HG02970 (cell line): ENCODE measurements around the gene YIPF3.

Source experiments
- ATAC-seq: cut with Tn5 transposase; IDR thresholded peaks from one replicate; pipeline ENCODE4 v1.9.1; 2021; ENCODE audit warnings: mild to moderate bottlenecking, moderate library complexity, moderate number of reproducible peaks; ENCODE audit not compliant: unreplicated experiment, low FRiP score

Gene YIPF3

DNA sequence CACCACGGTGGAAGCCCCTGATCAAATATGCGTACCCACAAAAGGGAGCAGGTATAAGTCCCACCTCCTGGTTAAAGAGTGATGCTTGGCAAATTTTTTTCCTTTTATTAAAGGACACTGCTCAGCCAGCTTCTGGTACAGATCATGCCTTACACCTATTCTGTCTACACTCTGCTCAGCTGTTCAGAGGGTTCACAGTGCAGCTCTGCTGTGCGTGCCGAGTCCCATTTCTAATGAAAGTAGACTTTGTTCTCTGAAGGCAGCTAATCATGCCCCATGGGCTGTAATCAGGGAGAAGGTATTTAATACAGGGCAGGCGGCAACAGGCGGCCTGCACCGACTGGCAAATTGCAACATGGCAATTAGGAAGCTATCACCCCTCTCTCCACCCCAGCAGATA is 22.9 kb downstream of the YIPF3 start:
- no peak for ATAC-seq

DNA sequence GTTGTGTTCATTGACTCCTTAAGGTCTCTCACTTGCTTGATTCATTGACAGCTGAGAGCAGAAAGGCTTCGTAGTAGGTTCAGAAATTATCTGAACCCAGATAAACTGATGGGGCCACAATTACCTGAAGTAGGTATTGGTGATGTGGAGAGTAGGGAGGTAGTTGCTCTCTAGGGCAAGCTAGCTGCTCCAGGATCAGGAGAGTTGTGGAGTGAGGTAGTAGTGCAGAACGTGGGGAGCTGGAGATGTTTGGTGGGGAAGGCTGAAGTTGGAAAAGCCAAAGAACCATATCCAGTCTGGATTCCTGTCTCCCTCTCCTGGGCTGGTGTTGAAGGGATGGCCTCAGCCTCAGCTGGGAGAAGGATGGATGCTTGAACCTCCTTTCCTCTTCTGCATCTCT is 23.5 kb downstream of the YIPF3 start:
- no peak for ATAC-seq

DNA sequence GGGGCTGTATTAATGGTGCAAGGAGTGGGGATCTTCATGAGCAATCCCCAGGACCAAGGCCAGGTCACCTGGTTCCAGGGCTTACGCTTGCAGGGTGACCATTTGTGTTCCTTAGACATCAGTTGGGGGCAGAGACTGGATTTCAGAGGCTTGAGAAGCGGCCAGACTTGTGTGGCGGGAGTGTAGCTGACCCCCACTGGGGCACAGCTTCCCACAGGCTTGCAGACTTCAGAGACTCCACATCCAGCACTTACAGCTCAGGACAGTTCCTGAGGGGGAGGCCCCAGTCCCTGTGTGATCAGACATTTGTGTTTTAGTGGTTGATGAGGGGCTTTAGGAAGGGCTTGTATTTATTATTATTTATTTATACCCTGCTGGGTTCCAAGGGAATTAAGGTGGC is 24.1 kb downstream of the YIPF3 start:
- ATAC-seq = no peak

DNA sequence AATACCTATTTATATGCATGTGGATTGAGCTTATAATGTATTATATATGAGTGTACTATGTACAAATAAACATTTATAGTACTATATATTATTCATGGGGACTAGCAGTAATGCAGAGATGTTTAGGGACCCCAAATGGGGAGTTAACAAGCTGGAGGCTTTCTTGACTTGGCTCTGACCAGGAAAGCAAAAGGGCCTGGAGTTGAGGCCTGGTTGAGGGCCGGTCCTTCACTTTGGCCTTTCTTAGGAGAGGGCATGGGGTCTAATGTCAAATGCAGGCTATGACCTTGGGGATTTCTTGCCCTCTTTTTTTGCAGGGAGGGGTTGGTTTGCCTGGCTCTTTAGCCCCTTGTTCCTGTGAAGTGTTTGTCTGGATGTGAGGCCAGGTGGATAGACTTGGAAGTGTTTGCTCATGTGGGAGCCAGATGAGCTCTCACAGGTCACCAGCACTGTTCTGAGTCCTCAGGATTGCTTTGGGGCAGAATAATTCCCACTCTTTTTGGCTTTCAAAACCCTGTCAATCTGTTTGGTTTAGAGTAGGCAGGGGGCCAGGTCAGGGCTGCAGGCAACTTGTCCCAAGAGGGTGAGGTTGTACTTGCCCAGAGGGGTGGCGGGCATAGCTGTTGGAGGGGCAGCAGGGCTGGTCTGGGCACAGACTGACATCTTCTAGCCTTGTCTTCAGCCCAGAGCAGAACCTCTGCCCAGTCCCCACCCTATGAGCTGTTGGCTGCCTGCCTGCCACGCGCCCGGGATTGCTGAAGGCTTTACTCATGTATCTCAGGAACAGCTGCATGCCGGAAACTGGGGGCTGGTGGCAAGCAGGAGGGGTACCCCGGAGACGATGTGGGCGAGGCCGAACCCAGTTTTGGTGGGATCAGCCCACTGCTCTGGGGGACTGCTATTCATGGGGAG is 24.7 kb downstream of the YIPF3 start:
- ATAC-seq = no peak

DNA sequence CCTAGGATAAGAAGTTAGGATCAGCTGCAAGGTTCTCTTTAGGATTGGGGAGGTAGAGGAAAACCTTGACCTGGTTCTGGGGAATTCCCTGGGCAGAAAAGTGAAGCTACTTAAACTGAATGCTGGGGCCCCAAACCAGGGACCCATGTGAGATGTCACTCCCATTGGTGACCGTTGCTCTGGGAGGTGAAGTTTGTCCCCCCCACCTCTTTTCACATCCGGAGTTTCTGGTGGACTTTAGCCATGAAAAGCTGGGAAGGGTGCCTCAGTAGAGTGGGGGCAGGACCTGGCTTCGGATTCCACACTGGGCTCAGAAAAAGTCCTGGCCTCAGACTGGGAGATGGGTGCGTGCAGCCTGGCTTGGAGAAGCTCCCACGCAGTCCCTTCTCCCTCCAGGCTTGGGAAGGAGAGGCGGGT is 26.2 kb downstream of the YIPF3 start:
- ATAC-seq = no peak

DNA sequence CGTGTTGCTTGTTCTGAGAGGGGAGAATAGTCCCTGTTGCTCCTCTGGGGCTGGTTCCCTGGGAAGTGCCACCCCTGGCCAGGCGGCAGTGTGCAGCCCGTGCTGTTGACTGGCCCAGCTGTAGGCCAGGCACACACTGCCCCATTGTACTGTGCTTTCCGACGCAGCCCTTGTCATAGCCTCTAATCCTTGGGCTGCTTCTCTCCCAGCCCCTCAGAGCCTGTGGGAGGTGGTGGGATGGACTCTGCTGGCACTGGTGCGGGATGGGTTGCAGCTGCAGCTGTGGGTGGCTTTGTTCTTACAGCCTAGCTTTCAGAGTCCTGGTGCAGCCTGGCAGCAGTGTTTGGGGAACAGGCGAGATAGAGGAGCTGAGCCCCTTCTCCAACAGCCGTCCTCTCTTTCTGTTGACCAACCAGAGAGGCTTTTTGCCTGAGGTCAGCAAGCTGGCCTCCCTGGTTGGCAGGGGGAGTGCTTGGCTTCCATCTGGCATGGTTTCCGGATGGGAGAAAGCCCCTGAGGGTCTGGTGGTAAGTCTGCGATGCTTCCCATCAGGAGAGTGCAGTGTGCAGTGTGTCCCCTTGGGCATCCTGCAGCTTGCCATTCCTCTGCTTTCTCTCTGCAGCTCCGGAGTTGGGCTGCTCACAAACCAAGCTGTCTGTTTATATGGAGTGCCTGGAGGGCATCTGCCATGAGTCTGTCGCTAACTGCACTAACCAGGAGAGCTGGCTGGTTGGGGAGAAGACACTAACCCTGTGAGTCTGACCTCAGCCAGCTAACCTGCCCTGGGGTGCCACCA is 27.3 kb downstream of the YIPF3 start:
- no peak for ATAC-seq

DNA sequence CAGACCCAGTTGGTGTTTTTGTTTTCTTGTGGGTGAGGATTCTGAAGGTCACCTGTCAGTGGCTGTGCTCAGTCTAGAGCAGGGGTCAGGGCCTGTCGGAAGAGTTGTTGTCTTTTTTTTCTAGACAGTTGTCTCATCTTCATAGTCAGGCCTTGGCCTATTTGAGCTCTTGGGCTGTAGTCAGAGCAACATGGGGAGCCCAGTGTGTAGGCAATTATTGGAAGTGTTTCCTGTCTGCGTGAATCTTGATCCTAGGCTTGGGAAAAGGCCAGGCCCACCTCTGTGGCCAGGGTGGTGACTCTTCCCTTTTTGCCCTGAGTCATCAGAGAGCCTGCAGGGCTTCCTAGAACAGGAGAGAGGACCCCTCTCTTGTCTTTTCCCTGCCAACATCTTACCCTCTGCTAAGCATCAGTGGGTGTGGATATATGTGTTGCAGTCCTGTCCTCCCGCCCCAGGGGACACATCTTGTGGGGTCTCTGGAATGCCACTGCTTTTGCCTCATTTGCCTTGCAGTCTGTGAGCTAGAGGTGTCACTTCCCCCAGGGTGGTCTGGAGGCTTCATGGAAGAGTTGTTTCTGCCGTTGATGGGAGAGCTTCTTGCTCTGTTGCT is 28.0 kb downstream of the YIPF3 start:
- ATAC-seq = no peak

DNA sequence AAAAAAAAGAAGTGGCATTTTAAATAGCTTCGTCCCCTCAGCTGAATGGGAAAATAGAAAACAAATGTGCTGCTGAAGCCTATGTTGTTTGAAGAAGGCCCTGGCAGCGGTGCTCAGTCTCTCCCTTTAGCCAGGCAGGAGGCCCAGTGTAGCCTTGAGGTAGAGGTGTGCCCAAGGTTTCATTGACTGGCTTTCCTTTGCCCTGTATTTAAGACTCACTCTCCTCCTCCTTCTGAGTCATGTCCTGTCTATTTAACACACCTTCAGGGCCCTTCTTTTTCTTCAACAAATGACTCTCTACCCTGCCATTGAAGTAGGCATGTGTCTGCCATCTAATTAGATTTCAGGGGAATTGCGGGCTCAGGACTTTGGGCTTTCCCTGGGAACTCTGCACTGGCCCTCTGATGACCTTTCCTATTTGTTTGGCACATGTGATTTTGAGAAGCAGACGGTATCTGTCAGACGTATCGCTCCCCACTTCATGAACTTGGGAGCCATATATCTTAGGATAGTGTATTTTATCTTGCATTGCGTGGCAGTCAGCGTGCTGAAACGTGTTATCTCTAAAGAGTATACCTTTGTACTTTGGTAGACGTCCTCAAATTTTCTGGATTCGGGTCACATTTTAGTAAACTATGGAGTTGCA is 35.0 kb downstream of the YIPF3 start:
- ATAC-seq = no peak

DNA sequence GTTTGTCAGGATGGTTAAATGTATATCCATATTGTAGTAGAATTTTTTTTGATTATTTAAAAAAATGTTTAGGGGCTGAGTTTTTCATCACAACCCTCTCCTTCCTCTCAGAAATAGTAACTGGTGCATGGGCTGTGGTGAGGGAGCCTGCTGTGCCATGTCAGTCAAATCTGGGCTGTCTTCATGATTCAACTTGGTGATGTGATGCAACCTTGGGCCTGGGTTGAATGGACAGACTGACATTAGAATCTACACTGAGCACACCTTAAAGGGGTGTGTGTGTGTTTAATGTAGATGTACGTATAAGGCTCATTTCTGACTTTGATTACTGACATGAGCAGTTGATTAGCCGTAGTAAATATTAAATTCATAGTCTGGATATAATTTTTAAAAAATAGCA is 35.7 kb downstream of the YIPF3 start:
- no peak for ATAC-seq

DNA sequence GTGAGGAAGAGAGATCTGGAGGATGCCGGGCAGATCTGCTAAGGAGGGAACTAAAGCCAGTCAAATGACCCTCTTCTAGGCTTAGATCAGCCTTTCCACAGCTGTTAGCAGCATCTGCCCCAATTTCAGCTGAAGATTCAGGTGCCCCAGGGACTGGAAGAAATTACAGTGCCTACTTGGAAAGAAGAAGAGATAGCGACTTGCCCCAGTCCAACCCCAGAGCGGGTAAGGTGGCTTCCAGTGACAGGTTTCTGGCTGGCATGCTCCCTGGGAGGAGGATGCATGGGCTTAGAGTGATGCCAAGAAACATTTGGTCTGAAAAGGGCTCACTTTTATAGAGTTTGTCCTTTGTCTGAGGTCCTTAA is 38.7 kb downstream of the YIPF3 start:
- ATAC-seq = no peak

DNA sequence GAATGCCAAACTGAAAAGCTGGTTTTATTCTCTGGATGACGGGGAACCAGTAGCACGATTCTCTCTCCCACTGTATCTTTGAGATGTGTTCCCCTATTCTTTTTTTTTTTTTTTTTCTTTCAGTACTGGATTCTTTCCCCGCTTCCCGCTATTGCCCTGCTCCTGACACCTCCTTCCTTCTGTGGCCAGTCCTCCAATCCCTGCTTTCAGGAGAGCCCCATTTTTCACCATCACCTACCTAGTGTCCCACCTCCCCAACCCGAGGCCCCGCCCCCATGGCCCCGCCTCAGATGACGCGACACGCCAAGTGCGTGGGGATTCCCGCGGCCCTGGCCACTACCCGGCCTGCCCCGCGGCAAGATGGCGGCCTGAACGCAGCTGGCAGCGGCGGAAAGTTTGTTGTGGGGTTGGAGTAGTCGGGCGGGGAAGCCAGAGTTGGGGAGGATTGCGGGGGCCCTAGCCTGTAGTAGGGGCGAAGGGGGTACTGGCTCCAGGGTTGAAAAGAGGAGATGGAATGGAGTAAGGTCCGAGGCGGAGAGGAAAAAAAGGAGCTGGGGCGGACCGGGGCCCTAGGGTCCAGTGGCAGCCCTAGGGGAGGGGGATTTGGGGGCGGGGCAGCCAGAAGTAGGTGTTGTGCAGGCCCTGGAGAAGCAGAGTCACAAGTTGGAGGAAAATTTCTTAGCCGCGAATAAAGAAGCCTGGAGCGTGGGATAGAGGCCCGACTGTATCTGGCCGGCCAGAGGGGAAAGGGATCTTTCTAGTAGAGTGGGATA is 39.3 kb downstream of the YIPF3 start, which contains the start of gene TJAP1:
Gene TJAP1 (plus strand): TSS at position 336 of the 773 bp plus-strand sequence. CDS start 21,432 bp downstream, outside the sequence.
- ATAC-seq = peak; percentile 94

DNA sequence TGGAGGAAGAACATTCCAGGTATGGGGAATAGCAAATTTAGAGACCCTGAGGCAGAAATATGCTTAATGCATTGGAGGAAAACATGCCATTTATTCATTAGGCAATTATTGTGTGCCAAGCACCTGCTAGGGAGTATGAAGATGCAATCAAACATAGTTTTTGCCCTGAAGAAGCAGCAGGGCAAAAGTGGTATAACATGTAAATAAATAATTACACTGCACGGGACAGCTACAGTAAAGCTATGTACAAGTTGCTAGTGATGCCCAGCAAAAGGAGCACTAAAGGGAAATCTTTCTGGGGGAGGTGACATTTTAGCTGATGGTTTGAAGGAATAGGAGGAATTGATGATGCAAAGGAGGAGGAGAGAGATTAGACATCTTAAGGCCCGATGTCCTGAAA is 40.0 kb downstream of the YIPF3 start:
- ATAC-seq = no peak

DNA sequence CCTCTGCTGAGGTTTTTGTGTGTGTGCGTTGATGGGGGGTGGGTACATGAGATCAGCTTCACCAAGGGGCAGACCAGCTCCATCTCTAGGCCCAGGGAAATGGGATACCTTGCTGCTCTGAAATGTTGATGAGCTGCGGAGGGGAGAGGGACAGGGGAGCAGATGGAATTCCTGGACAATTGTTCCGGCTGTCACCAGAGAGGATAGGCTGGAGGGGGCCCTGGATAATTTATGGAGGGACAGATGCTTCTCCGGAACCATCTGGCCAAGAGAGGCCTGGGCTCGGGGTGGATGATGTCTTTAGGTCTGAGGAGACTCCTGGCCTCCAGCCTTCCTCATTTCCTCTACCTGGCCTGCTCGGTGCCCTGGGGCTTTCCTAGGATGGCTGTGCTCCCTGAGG is 41.2 kb downstream of the YIPF3 start:
- no peak for ATAC-seq

DNA sequence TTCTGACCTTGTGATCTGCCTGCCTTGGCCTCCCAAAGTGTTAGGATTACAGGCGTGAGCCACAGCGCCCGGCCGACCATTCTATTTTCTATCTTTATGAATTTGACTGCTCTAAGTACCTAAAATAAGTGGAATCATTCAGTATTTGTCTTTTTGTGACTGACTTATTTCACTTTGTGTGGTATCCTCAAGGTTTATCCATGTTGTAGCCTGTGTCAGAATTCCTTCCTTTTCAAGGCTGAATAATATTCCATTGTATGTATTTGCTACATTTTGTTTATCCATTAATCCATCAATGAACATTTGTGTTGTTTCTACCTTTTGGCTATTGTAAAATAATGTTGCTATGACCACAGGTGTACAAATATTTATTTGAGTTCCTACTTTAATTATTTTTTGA is 44.2 kb downstream of the YIPF3 start:
- ATAC-seq = no peak

DNA sequence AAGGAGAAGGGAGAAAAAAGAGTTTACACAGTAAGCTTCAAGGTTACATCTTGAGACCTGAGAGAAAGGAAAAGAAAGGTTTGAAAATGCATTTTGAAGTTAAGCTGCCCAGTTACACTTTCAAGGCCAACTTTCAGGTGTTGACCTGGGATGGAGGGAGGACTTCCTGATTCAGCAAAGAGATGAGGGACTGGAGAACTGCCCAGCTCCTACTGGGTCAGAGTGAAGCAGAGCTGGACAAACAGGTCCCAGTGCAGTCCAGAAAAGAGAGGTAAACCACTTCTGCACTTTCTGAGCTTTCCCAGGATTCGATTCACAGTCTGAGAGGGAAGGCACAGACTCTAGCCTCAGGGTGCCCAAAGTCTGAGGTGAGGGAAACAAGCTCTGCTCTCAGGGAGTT is 45.3 kb downstream of the YIPF3 start:
- ATAC-seq = no peak

DNA sequence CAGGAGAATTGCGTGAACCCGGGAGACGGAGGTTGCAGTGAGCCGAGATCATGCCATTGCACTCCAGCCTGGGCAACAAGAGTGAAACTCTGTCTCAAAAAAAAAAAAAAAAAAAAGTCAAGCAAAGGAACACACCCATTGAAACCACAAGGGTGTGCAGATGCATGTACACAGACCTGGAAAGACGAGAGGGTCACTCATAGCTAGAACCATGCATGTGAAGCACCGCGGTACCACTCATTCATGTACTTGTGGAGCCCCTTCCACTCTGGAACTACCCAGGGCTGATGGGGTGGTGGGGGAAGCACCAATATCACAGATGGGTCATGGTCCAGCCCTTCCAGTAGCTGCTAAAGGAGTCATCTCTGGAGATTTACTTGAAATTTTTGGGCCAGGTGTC is 46.8 kb downstream of the YIPF3 start:
- ATAC-seq = no peak

DNA sequence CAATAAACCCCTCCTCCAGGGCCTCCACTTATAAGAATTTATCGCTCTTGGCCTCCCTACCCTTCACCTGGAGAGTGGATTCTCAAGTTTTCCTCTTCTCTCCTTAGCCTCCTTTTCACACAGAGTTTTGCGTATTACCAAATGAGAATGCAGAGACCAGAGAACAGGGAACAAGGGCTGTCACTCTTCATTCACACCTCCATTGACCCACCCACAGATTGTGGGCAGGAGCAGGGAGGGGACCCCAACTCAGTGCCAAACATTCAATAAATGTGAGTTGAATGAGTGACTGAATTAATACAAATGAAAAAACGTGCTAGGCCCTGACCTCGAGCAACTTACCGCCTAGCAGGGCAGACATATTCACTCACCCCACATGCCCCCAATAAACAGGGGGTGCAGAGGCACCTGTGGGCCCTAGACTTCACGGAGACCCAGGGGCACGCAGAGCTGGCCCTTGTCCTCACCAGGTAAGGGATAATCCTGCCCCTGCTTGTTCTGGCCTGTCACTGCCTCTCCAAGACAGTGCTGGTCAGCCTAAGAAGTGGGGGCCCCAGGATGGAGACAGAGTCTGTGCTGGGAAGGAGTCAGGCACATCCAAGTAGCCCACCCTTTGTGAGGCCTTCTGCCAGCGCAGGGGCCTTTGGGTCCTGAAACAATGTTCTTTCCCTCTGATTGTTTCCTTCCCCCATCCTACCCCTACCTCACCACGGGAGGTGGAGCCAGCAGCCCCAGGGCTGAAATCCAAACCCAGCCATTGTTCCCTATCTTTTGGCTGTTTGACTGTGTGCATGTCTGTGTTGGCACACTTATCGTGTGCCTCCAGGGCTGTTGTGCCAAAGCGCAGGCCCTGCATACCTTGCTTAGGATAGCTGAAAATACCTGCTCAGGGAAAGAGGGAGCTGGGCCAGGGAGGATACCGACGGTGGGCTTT is 47.7 kb downstream of the YIPF3 start:
- no peak for ATAC-seq

DNA sequence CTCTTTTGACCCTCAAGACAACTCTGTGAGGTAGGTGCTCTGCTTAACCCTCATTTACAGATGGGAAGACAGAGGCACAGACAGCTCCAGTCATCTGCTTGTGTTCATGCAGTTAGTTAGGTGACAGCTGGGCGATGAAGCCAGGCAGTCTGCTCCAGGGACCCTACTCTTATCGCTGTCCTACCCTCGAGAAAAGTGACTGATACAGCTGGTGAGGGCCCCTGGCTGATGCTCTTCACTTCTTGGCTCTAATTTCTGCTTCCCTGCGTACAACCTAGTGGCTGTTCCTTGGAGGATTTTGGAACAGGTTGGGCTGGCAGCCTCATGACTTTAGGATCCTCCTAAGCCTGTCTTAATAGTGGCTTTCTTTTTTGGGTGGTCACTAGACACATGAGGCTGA is 48.5 kb downstream of the YIPF3 start:
- ATAC-seq = no peak

DNA sequence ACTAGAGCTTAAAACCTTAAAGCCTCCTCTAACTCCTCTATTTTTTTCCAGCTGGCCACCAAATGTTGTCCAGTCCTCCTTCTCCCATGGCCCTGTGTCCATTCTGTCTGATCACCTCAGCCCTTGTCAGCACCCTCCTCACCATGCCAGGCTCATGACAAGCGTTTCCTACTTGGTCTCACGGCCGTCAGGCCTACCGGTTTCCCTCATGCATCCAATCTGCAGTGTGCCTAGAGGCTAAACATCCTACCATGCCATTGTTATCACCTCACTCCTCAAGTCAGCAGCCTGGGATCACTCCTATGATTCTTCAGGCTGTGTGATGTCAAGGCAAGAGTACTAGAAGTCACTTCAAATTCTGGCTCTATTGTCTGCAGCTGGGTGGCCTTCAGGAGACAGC is 49.0 kb downstream of the YIPF3 start:
- ATAC-seq = no peak
